Neuronal stem cell (in vitro differentiated cells): Measurements from ENCODE around the gene CIART.

Source experiments
- DNase-seq: peaks from one replicate; pipeline ENCODE4 v3.0.0-alpha.2; 2013; ENCODE audit warnings: low spot score
- H2AFZ ChIP-seq: one replicate; pipeline ENCODE4 v1.6.1; 2013; ENCODE audit warnings: mild to moderate bottlenecking, low read length, inconsistent platforms
- H2AK5ac ChIP-seq: 2 replicates; pipeline ENCODE4 v1.6.1; 2013; ENCODE audit warnings: low read depth, mild to moderate bottlenecking, inconsistent platforms, low read length, moderate library complexity, mixed read lengths
- H2BK120ac ChIP-seq: 2 replicates; pipeline ENCODE4 v1.6.1; 2013; ENCODE audit warnings: low read depth, mild to moderate bottlenecking, inconsistent platforms, low read length, moderate library complexity, mixed read lengths
- H2BK12ac ChIP-seq: one replicate; pipeline ENCODE4 v1.6.1; 2013; ENCODE audit warnings: low read length, inconsistent platforms
- H2BK15ac ChIP-seq: 2 replicates; pipeline ENCODE4 v1.6.1; 2013; ENCODE audit warnings: mild to moderate bottlenecking, low read length, inconsistent platforms, mixed read lengths
- H2BK5ac ChIP-seq: one replicate; pipeline ENCODE4 v1.6.1; 2013; ENCODE audit warnings: inconsistent platforms, mild to moderate bottlenecking, low read length, moderate library complexity
- H3K14ac ChIP-seq: one replicate; pipeline ENCODE4 v1.6.1; 2013; ENCODE audit warnings: low read length, inconsistent platforms
- H3K18ac ChIP-seq: 2 replicates; pipeline ENCODE4 v1.6.1; 2013; ENCODE audit warnings: low read length, inconsistent platforms
- H3K23ac ChIP-seq: 2 replicates; pipeline ENCODE4 v1.6.1; 2013; ENCODE audit warnings: low read depth, mild to moderate bottlenecking, mixed read lengths, low read length, inconsistent platforms; ENCODE audit not compliant: poor library complexity
- H3K27ac ChIP-seq: replicated peaks from 3 replicates; pipeline ENCODE4 v1.5.1; 2013; ENCODE audit warnings: low read length, inconsistent platforms
- H3K27me3 ChIP-seq, 3 experiments: 2 replicates each; pipeline ENCODE4 v1.6.1; 2013; ENCODE audit warnings: low read length in 3 of 3, mild to moderate bottlenecking in 2 of 3, inconsistent platforms in 1 of 3, low read depth in 1 of 3, mixed read lengths in 1 of 3, moderate library complexity in 1 of 3; ENCODE audit not compliant: control insufficient read depth in 3 of 3, insufficient read depth in 3 of 3
- H3K36me3 ChIP-seq, 2 donors: replicated peaks in 1 of 2; 2 replicates each; pipeline ENCODE4 v1.6.1; 2013; ENCODE audit warnings: low read length in 2 of 2; ENCODE audit not compliant: control insufficient read depth in 2 of 2, insufficient read depth in 2 of 2
- H3K4ac ChIP-seq: 2 replicates; pipeline ENCODE4 v1.6.1; 2013; ENCODE audit warnings: inconsistent platforms, mild to moderate bottlenecking, low read length, moderate library complexity
- H3K4me1 ChIP-seq, 2 donors: 1 replicate in 1 of 2; 2 replicates in 1 of 2; pipeline ENCODE4 v1.6.1; 2013; ENCODE audit warnings: low read length in 2 of 2, low read depth in 1 of 2; ENCODE audit not compliant: control insufficient read depth in 2 of 2, insufficient read depth in 1 of 2
- H3K4me2 ChIP-seq: one replicate; pipeline ENCODE4 v1.6.1; 2013; ENCODE audit warnings: mild to moderate bottlenecking, low read length, inconsistent platforms; ENCODE audit not compliant: insufficient read depth, poor library complexity, severe bottlenecking
- H3K4me3 ChIP-seq, 2 donors: 2 replicates each; pipeline ENCODE4 v1.5.1; 2013; ENCODE audit warnings: low read length in 2 of 2, mild to moderate bottlenecking in 2 of 2, inconsistent platforms in 1 of 2, moderate library complexity in 1 of 2
- H3K79me1 ChIP-seq: one replicate; pipeline ENCODE4 v1.6.1; 2013; ENCODE audit warnings: low read depth, mild to moderate bottlenecking, inconsistent platforms, low read length, moderate library complexity
- H3K9ac ChIP-seq: one replicate; pipeline ENCODE4 v1.6.1; 2013; ENCODE audit warnings: mild to moderate bottlenecking, low read depth, low read length, inconsistent platforms; ENCODE audit not compliant: poor library complexity
- H3K9me3 ChIP-seq, 2 donors: replicated peaks in 1 of 2; 2 replicates each; pipeline versions ENCODE3 to v1.6.1; 2013; ENCODE audit warnings: low read length in 2 of 2, mild to moderate bottlenecking in 2 of 2, inconsistent platforms in 1 of 2, low read depth in 1 of 2, mixed read lengths in 1 of 2, moderate library complexity in 1 of 2; ENCODE audit not compliant: control insufficient read depth in 2 of 2, insufficient read depth in 1 of 2
- H4K8ac ChIP-seq: one replicate; pipeline ENCODE4 v1.6.1; 2013; ENCODE audit warnings: low read depth, mild to moderate bottlenecking, inconsistent platforms, low read length, moderate library complexity
- H4K91ac ChIP-seq: one replicate; pipeline ENCODE4 v1.6.1; 2013; ENCODE audit warnings: low read length, low read depth, mild to moderate bottlenecking, inconsistent platforms; ENCODE audit not compliant: poor library complexity
- WGBS, 2 donors: extraction: QIAGEN DNeasy Blood & Tissue Kit; methylation state at CpG; one replicate each; pipeline ENCODE4 v1.1.7; 2013; ENCODE audit warnings: missing lambda C conversion rate in 2 of 2, mixed read lengths in 1 of 2; ENCODE audit not compliant: insufficient read length in 2 of 2, insufficient replicate concordance in 1 of 2; ENCODE audit errors: extremely low coverage in 2 of 2; 5-methylcytosine and 5-hydroxymethylcytosine counted together

The CIART gene

DNA sequence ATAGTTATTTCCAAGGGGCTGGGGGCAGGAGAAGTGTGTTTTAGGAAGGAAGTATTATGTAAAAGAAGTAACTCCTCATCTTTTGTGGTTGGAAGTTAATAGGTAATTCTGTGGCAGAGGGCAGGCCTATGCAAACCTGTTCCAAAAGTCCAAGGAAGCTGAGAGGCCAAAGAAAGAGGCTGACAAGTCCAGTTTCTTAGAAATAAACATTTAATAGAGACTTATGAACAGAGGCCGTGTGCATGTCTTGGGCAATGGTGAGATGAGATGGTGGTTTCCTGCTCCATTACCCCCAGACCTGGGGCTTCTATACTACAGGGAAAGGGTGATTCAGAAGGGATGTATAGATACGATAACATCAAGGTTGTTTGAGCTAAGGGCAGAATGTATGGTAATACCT lies 32.4 kb upstream of the CIART start:
- no peak overlapping the region for H3K27ac ChIP-seq
- H3K14ac ChIP-seq, result no peak overlapping the region
- H3K79me1 ChIP-seq, result no peaks in the 10 kb centered on the region
- no peak overlapping the region for H3K9ac ChIP-seq
- no peak overlapping the region for H3K4me2 ChIP-seq
- H3K27me3 ChIP-seq, result peaks cover 0 to 2% (median 0%) of the 10 kb centered on the region in 3 experiments
- H2BK5ac ChIP-seq, result no peak overlapping the region
- H3K4me3 ChIP-seq, result no peak overlapping the region
- H2AFZ ChIP-seq, result no peak overlapping the region
- DNase-seq, result no peak
- H3K18ac ChIP-seq, result no peak overlapping the region
- no peak overlapping the region for H2BK120ac ChIP-seq
- H3K4ac ChIP-seq, result no peak overlapping the region
- no peaks in the 10 kb centered on the region for H3K4me1 ChIP-seq
- no peak overlapping the region for H4K91ac ChIP-seq
- H3K23ac ChIP-seq, result no peak overlapping the region
- H3K9me3 ChIP-seq, result peaks cover 0 to 3% of the 10 kb centered on the region in 2 donors
- WGBS, 2 donors, result no CpG with 5 or more reads among the region's 2 CpGs
- H2BK12ac ChIP-seq, result no peak overlapping the region
- H3K36me3 ChIP-seq, result no peaks in the 10 kb centered on the region
- no peak overlapping the region for H2BK15ac ChIP-seq
- no peak overlapping the region for H4K8ac ChIP-seq
- no peak overlapping the region for H2AK5ac ChIP-seq

DNA sequence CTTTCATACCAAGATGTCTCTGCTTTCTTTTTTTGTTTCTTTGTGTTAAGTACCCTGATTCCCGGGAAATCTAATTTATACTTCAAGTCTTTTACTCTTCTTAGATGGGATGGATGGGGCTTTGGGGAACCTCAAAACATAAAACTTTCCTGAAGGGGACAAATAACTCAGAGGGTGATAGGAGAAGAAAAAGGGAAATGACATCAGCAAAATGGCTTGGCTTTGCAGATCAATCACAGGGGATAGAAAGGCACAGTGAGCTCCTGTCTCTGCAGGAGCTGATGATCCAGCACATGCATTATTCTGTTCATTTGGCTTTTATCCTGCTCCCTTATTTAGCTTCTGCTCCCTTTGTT lies 26.2 kb upstream of the CIART start:
- Histone ChIP-seq H3K79me1 (peaks cover 4% of the 10 kb centered on the region), H3K4ac (no peak overlapping the region), H3K23ac (no peak overlapping the region), H2AK5ac (no peak overlapping the region), H2BK15ac (no peak overlapping the region), H3K4me1 (peaks cover 20 to 22% of the 10 kb centered on the region in 2 donors), H3K4me3 (peak overlapping the region; percentile 54 to 73), H3K27ac (peak overlapping the region; percentile 96), H4K8ac (no peak overlapping the region), H3K18ac (peak overlapping the region; percentile 81), H4K91ac (no peak overlapping the region), H2AFZ (peak overlapping the region; percentile 73), H3K27me3 (no peaks in the 10 kb centered on the region), H2BK12ac (no peak overlapping the region), H2BK5ac (peak overlapping the region; percentile 88), H3K9me3 (peaks cover 0 to 5% of the 10 kb centered on the region in 2 donors), H3K9ac (no peak overlapping the region), H3K36me3 (peaks cover 2 to 10% of the 10 kb centered on the region in 2 donors), H3K4me2 (peak overlapping the region; percentile 93), H2BK120ac (no peak overlapping the region), H3K14ac (no peak overlapping the region)
- no peak for DNase-seq
- WGBS, 2 donors, result no CpG with 5 or more reads among the region's 1 CpG

DNA sequence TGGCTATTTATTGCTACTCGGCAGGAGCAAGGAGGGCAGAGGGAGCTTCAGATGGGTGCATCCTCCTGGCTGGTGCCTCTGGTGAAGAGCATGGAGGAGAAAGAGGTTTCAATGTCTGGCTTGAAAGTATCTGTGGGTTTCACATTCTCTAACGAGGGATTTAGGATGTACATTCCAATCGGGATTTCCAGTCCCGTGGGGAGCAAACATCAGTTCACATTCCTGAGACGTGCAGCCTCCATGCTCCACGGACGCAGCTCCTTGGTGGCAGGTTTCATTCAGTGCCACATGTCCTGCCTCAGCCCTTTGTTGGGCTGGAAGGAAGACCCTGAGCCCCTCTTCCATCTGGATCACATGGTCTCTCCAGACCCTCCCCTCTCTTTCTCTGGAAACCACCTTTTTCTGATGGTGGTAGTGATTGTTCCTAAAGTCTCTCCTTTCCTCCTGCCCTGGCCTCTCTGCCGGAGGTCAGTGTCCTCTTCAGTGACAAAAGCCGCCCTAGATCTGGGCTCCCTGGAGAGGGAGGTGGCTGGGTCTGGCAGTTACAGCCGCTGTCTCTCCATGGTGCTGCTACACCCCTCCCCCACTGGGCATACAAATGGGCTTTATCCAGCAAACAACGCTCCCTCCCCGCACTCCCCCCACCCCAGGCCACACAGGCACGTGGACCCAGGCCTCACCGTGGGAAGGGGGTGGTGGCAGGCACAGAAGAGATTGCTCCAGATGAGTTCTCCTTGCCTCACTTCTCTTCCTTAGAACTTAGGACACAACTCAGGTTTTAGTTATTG lies 25.6 kb upstream of the CIART start:
- no peak overlapping the region for H2BK12ac ChIP-seq
- H3K23ac ChIP-seq, result no peak overlapping the region
- peak overlapping the region; percentile 93 for H3K4me2 ChIP-seq
- H3K79me1 ChIP-seq, result peaks cover 7% of the 10 kb centered on the region
- no CpG with 5 or more reads among the region's 14 CpGs for WGBS, 2 donors
- no peak overlapping the region for H4K8ac ChIP-seq
- H2BK15ac ChIP-seq, result peak overlapping the region; percentile 47
- peaks cover 0 to 5% of the 10 kb centered on the region in 2 donors for H3K9me3 ChIP-seq
- peak overlapping the region; percentile 59 for H2AFZ ChIP-seq
- peak overlapping the region; percentile 88 for H3K9ac ChIP-seq
- no peak overlapping the region for H2BK120ac ChIP-seq
- peaks cover 20 to 22% of the 10 kb centered on the region in 2 donors for H3K4me1 ChIP-seq
- H3K27me3 ChIP-seq, result no peaks in the 10 kb centered on the region
- H2AK5ac ChIP-seq, result peak overlapping the region; percentile 82
- H2BK5ac ChIP-seq, result peak overlapping the region; percentile 88
- peak; percentile 73 for DNase-seq
- H3K18ac ChIP-seq, result peak overlapping the region; percentile 93
- peak overlapping the region; percentile 67 for H3K4ac ChIP-seq
- peak overlapping the region; percentile 96 for H3K27ac ChIP-seq
- peak overlapping the region; percentile 13 for H4K91ac ChIP-seq
- H3K14ac ChIP-seq, result no peak overlapping the region
- peaks cover 6 to 15% of the 10 kb centered on the region in 2 donors for H3K36me3 ChIP-seq
- peak overlapping the region; percentile 70 to 73 for H3K4me3 ChIP-seq
